Cardiac muscle cell (in vitro differentiated cells and primary cell): ENCODE measurements around the gene HOXC11. TPM values are rescaled to one million over a fixed set of nuclear protein-coding genes. Genes with fewer than 3 reads are reported as not detected.
A peak's percentile ranks its signal among the peaks of the same experiment; 100 is the strongest.

Experiments
- DNase-seq, 2 donors: peaks; one replicate each; pipeline versions ENCODE4 v3.0.0 to v3.0.0-alpha.2; 2010 to 2017; ENCODE audit warnings: low read depth in 1 of 2, low spot score in 1 of 2
- H3K27ac ChIP-seq: fragments of 200-600 bp; sonication (generic); 2 replicates; pipeline ENCODE4 v1.5.1; 2016
- H3K27me3 ChIP-seq: fragments of 200-600 bp; sonication (generic); 2 replicates; pipeline ENCODE4 v1.6.0; 2016; ENCODE audit warnings: control low read depth
- H3K36me3 ChIP-seq: fragments of 200-600 bp; sonication (generic); 2 replicates; pipeline ENCODE4 v1.5.1; 2016; ENCODE audit warnings: control low read depth
- H3K4me1 ChIP-seq: fragments of 200-600 bp; sonication (generic); 2 replicates; pipeline ENCODE4 v1.8.1; 2017; ENCODE audit warnings: low read depth, mild to moderate bottlenecking, mixed run types
- H3K4me3 ChIP-seq: fragments of 200-600 bp; sonication (generic); 2 replicates; pipeline ENCODE4 v1.5.1; 2016; ENCODE audit warnings: mild to moderate bottlenecking
- H3K9me3 ChIP-seq: fragments of 200-600 bp; sonication (generic); 2 replicates; pipeline ENCODE4 v1.5.1; 2017; ENCODE audit warnings: low read depth, mild to moderate bottlenecking, control low read depth
- polyA plus RNA-seq: library from polyadenylated mRNA; unstranded; fragments of >200 nt; fragmentation: Nextera tagmentation; extraction: Ambion mirVana; gene quantifications from 2 replicates; pipeline ENCODE4 v1.2.1, GENCODE V29; 2016
- total RNA-seq: library from RNA; depleted of rRNA; stranded (reverse); fragments of >200 nt; gene quantifications from 2 replicates; pipeline ENCODE4 v1.2.3, GENCODE V29; 2016
- TF ChIP-seq, protein P1 (sequence below): IDR thresholded peaks from 2 replicates; pipeline ENCODE4 v1.5.1; 2012; ENCODE audit warnings: low read depth, mild to moderate bottlenecking, low read length

Gene HOXC11
- total and polyA plus RNA-seq, 2 experiments from 2014 or later: not detected

DNA sequence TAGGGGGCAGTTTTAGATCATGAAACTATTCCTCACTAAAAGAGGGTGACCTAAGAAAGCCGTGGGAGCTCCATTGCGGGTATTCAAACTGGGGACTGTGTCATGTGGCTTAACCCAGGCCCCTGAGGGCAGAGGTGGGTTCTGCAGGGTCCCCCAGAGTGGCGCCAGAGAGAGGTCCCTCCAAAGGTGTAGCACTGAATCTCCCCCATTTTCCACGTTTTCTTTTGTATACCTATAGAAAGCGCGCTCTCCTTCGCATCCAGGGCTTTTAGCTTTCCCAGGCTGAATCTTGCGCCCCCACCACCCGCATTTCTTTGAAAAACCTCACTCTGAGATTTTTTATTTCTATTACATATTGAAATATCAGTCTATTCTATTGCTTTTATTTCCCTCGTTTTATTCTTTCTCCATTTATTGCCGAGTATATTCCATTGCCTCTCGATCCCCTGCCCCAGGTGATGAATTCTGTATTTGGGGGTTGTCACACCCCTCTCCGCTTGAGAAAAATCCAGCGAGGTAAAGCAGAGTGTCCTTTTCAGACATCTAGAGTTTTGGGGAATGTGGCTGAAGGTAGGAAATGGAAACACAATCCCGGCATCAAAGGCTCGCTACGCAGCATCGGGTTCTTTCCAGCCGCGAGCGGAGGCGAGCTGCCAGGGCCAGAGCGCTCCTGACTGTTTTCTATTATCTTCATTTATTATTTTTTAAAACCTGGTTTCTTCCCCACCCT is 35.2 kb upstream of the HOXC11 start:
- TF ChIP-seq, protein P1, sequence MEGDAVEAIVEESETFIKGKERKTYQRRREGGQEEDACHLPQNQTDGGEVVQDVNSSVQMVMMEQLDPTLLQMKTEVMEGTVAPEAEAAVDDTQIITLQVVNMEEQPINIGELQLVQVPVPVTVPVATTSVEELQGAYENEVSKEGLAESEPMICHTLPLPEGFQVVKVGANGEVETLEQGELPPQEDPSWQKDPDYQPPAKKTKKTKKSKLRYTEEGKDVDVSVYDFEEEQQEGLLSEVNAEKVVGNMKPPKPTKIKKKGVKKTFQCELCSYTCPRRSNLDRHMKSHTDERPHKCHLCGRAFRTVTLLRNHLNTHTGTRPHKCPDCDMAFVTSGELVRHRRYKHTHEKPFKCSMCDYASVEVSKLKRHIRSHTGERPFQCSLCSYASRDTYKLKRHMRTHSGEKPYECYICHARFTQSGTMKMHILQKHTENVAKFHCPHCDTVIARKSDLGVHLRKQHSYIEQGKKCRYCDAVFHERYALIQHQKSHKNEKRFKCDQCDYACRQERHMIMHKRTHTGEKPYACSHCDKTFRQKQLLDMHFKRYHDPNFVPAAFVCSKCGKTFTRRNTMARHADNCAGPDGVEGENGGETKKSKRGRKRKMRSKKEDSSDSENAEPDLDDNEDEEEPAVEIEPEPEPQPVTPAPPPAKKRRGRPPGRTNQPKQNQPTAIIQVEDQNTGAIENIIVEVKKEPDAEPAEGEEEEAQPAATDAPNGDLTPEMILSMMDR: no peak
- Histone ChIP-seq H3K9me3 (no peaks in the 10 kb centered on the region), H3K4me1 (no peaks in the 10 kb centered on the region), H3K4me3 (no peak overlapping the region), H3K36me3 (no peaks in the 10 kb centered on the region), H3K27ac (no peak overlapping the region), H3K27me3 (peaks cover 100% of the 10 kb centered on the region)
- no peak for DNase-seq

DNA sequence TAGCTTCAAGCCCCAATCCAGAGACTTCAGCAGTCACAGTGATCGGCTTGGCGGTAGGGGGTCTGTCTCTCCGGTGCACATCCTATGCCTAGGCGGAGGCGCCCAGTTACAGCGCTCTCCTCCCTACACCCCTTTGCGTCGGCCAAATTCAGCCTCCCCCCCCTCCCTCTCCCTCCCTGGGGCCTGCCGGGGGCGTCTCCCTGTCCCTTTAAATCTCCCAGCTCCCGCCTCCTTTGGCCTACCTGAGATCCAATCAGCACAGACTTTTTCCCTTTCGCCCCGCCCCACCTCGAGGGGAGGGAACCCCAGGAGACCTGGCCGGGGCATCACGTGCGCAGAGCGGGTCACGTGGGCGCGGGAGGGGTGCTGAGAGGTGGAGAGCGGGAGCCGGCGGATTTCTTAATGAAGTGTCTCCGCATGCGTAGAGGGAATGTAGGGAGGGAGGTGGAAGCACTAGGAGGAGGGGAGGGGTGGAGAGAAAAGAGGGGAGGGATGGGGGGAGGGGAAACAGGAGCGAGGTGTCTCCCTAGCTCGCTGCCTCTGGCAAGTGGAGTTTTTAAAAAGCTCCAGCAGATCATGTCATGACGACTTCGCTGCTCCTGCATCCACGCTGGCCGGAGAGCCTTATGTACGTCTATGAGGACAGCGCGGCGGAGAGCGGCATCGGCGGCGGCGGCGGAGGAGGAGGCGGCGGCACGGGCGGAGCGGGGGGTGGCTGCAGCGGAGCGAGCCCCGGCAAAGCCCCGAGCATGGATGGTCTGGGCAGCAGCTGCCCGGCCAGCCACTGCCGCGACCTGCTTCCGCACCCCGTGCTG is 34.4 kb upstream of the HOXC11 start, which contains the start of gene HOXC13:
Gene HOXC13 (plus strand): TSS at position 506 of the 815 bp plus-strand sequence. CDS start 76 bp downstream, at position 582.
- H3K4me1 ChIP-seq: no peaks in the 10 kb centered on the region
- H3K36me3 ChIP-seq: no peaks in the 10 kb centered on the region
- H3K27me3 ChIP-seq: peaks cover 100% of the 10 kb centered on the region
- DNase-seq: peak; percentile 14 to 55
- TF ChIP-seq, protein P1: no peak
- H3K9me3 ChIP-seq: no peaks in the 10 kb centered on the region
- H3K27ac ChIP-seq: no peak within 1 kb of the TSS
- H3K4me3 ChIP-seq: no peak within 1 kb of the TSS

DNA sequence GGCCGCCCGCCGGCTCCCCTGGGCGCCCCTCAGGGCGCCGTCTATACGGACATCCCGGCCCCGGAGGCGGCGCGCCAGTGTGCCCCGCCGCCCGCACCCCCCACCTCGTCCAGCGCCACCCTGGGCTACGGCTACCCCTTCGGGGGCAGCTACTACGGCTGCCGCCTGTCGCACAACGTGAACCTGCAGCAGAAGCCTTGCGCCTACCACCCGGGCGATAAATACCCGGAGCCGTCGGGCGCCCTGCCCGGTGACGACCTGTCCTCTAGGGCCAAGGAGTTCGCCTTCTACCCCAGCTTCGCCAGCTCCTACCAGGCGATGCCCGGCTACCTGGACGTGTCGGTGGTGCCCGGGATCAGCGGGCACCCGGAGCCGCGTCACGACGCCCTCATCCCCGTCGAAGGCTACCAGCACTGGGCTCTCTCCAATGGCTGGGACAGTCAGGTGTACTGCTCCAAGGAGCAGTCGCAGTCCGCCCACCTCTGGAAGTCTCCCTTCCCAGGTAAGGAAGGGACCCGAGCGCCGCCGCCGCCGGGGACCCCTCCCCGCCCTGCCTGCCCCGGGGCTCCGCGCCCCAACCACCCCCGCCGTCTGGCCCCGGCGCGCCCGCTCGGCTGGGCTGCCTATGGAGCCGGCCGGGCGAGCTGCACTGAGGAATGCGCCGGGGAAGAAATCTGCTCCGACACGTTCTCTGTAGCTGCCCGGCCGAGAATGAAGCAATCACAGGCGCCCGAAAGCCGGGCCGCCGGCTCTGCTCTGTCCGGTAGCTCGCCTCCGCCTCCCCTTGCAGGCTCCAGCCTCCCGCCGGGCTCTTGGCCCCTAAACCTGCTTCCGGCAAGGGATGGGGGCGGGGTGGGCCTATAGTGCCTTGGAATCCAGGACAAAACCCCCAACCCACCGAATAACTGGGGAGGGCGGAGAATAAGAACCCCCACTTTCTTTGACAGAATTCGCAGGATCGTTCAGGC is 33.5 kb upstream of the HOXC11 start:
- DNase-seq: peak; percentile 48 to 60
- Histone ChIP-seq H3K9me3 (no peaks in the 10 kb centered on the region), H3K36me3 (no peaks in the 10 kb centered on the region), H3K27ac (no peak overlapping the region), H3K27me3 (peaks cover 100% of the 10 kb centered on the region), H3K4me3 (no peak overlapping the region), H3K4me1 (no peaks in the 10 kb centered on the region)
- TF ChIP-seq, protein P1: no peak

DNA sequence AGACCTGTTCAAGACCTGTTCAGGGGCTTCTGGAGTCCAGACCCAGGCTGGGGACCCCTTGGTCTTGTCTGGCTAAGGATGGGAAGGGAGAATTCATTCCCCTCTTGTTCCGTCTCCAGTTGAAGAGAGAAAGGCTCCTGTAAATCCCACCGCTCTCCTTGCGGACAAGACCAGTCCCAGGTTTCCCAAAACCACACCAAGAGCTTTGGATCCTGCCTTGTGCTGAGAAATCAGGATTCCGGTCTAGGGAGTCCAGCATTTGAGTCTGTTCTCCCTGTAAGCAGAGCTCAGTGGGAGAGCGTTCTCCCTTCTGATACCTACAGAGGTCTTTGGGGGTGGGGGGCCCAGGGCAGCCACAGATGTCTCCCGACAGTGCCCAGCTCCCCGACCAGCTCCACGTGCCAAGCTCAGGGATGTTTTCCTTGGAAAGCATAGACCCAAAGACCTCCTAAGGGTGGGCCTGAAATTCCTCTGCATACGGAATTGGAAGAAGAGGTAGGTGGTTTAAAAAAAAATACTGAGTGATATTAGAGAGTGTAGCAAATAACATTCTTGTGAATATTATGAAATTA is 32.4 kb upstream of the HOXC11 start:
- Histone ChIP-seq H3K9me3 (no peaks in the 10 kb centered on the region), H3K36me3 (no peaks in the 10 kb centered on the region), H3K4me1 (no peaks in the 10 kb centered on the region), H3K4me3 (no peak overlapping the region), H3K27me3 (peaks cover 100% of the 10 kb centered on the region), H3K27ac (no peak overlapping the region)
- no peak for DNase-seq
- TF ChIP-seq, protein P1: no peak

DNA sequence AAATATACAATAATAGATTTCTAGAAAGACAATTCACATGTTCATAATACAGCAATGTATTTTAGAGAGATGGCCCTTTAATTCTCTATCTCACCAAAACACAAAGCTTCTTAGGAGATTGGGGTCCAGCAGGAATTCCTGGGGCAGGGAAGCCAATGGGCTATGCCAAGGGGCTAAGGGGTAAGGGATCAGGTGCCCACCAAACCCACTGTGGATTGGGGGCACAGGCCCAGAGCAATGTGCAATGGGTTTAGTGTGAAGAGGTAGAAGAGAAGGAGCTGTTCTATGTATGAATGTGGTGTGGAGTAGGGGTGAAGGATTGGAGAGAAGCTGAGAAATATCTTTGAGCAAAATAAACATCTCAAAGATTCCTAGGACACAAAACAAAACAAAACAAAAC is 31.7 kb upstream of the HOXC11 start:
- Histone ChIP-seq H3K27ac (no peak overlapping the region), H3K9me3 (no peaks in the 10 kb centered on the region), H3K36me3 (no peaks in the 10 kb centered on the region), H3K27me3 (peaks cover 100% of the 10 kb centered on the region), H3K4me3 (no peak overlapping the region), H3K4me1 (no peaks in the 10 kb centered on the region)
- TF ChIP-seq, protein P1: no peak
- DNase-seq: no peak
